GM23338 (cell line): ENCODE data around the gene FBXL5. TPM values are rescaled to one million over a fixed set of nuclear protein-coding genes. Genes with fewer than 3 reads are reported as not detected.
A peak's percentile ranks its signal among the peaks of the same experiment; 100 is the strongest.

ENCODE experiments used
- ATAC-seq: fragments of 200-7000 bp; cut with Tn5 transposase; 3 replicates; pipeline ENCODE4 v1.9.1; 2020
- DNase-seq: peaks from one replicate; pipeline ENCODE4 v3.0.0-alpha.2; 2015; ENCODE audit warnings: low spot score
- H2AFZ ChIP-seq: fragments of 200-600 bp; sonication (generic); 2 replicates; pipeline ENCODE4 v1.8.0; 2016; ENCODE audit warnings: antibody characterized with exemption, mild to moderate bottlenecking, moderate library complexity
- H3F3A ChIP-seq: fragments of 200-600 bp; sonication (generic); replicated peaks from 2 replicates; pipeline ENCODE4 v1.8.0; 2017; ENCODE audit warnings: antibody characterized with exemption, mixed run types, low read depth
- H3K27ac ChIP-seq: fragments of 200-600 bp; sonication (generic); 2 replicates; pipeline ENCODE4 v1.6.1; 2016; ENCODE audit warnings: low read depth
- H3K27me3 ChIP-seq: fragments of 200-600 bp; sonication (generic); 2 replicates; pipeline ENCODE4 v1.8.0; 2016; ENCODE audit warnings: mild to moderate bottlenecking, mixed run types, moderate library complexity; ENCODE audit not compliant: insufficient read depth
- H3K36me3 ChIP-seq: fragments of 200-600 bp; sonication (generic); 2 replicates; pipeline ENCODE4 v1.8.0; 2016; ENCODE audit warnings: mild to moderate bottlenecking; ENCODE audit not compliant: insufficient read depth
- H3K4me1 ChIP-seq: fragments of 200-600 bp; sonication (generic); 2 replicates; pipeline ENCODE4 v1.8.0; 2016; ENCODE audit warnings: mild to moderate bottlenecking, moderate library complexity; ENCODE audit not compliant: insufficient read depth
- H3K4me2 ChIP-seq: fragments of 200-600 bp; sonication (generic); 2 replicates; pipeline ENCODE4 v1.7.1; 2017; ENCODE audit warnings: mixed run types
- H3K4me3 ChIP-seq: fragments of 200-600 bp; sonication (generic); 2 replicates; pipeline ENCODE4 v1.6.1; 2016; ENCODE audit warnings: mixed run types
- H3K79me2 ChIP-seq: fragments of 200-600 bp; sonication (generic); replicated peaks from 2 replicates; pipeline ENCODE4 v1.8.0; 2017; ENCODE audit warnings: mild to moderate bottlenecking; ENCODE audit not compliant: insufficient read depth
- H3K9me2 ChIP-seq: fragments of 200-600 bp; sonication (generic); 2 replicates; pipeline ENCODE4 v1.8.0; 2017; ENCODE audit not compliant: insufficient read depth
- H4K20me1 ChIP-seq: fragments of 200-600 bp; sonication (generic); replicated peaks from 2 replicates; pipeline ENCODE4 v1.8.0; 2017; ENCODE audit warnings: mild to moderate bottlenecking; ENCODE audit not compliant: insufficient read depth
- H3K27ac Mint-ChIP-seq: 2 replicates; pipeline ENCODE4 v1.8.0; 2020; ENCODE audit warnings: inconsistent platforms, mild to moderate bottlenecking, moderate library complexity, mixed read lengths
- H3K27me3 Mint-ChIP-seq: 3 replicates; pipeline ENCODE4 v1.8.0; 2022; ENCODE audit warnings: low read depth, mild to moderate bottlenecking, moderate library complexity, mixed read lengths, inconsistent platforms; ENCODE audit not compliant: insufficient read depth, poor library complexity
- H3K36me3 Mint-ChIP-seq: 3 replicates; pipeline ENCODE4 v1.8.0; 2021; ENCODE audit warnings: low read depth, mild to moderate bottlenecking, inconsistent platforms, moderate library complexity, mixed read lengths
- H3K4me1 Mint-ChIP-seq: 3 replicates; pipeline ENCODE4 v1.8.0; 2020; ENCODE audit warnings: mild to moderate bottlenecking, inconsistent platforms, mixed read lengths
- H3K4me3 Mint-ChIP-seq: 3 replicates; pipeline ENCODE4 v1.8.0; 2021; ENCODE audit warnings: moderate library complexity, mild to moderate bottlenecking, inconsistent platforms, mixed read lengths
- H3K9me3 Mint-ChIP-seq: 3 replicates; pipeline ENCODE4 v1.8.0; 2020; ENCODE audit warnings: moderate library complexity, mild to moderate bottlenecking, inconsistent platforms, mixed read lengths
- CREB1 ChIP-seq: fragments of 250-450 bp; sonication (Bioruptor Pico); IDR thresholded peaks from 2 replicates; pipeline ENCODE4 v1.5.0; 2020; ENCODE audit warnings: low read depth, mild to moderate bottlenecking, moderate library complexity
- EZH2 ChIP-seq: fragments of 200-600 bp; sonication (generic); IDR thresholded peaks from one replicate; pipeline ENCODE4 v1.8.0; 2017; ENCODE audit warnings: antibody characterized with exemption, mild to moderate bottlenecking, low read depth; ENCODE audit not compliant: unreplicated experiment
- JUNB ChIP-seq: IDR thresholded peaks from one replicate; pipeline ENCODE4 v1.6.1; 2016; ENCODE audit warnings: antibody characterized with exemption; ENCODE audit not compliant: unreplicated experiment
- NANOG ChIP-seq: IDR thresholded peaks from 2 replicates; pipeline ENCODE4 v1.6.1; 2016; ENCODE audit warnings: antibody characterized with exemption, borderline replicate concordance
- REST ChIP-seq: IDR thresholded peaks from one replicate; pipeline ENCODE4 v1.6.1; 2018; ENCODE audit warnings: antibody characterized with exemption; ENCODE audit not compliant: unreplicated experiment
- ZNF114 ChIP-seq: fragments of 250-450 bp; sonication (Bioruptor Pico); IDR thresholded peaks from 2 replicates; pipeline ENCODE4 v1.5.0; 2020; ENCODE audit warnings: mild to moderate bottlenecking, moderate library complexity
- ZNF331 ChIP-seq: fragments of 250-450 bp; sonication (Bioruptor Pico); IDR thresholded peaks from 2 replicates; pipeline ENCODE4 v1.5.0; 2020; ENCODE audit warnings: low read depth, mild to moderate bottlenecking, moderate library complexity
- ZNF462 ChIP-seq: fragments of 250-450 bp; sonication (Bioruptor Pico); IDR thresholded peaks from 2 replicates; pipeline ENCODE4 v1.5.0; 2020; ENCODE audit warnings: mild to moderate bottlenecking, moderate library complexity
- polyA plus RNA-seq: library from polyadenylated mRNA; unstranded; fragments of >200 nt; fragmentation: Nextera tagmentation; extraction: Ambion mirVana; gene quantifications from 2 replicates; pipeline ENCODE4 v1.2.1, GENCODE V29; 2016
- total RNA-seq: library from RNA; depleted of rRNA; stranded (reverse); fragments of >200 nt; shearing (Covaris generic); gene quantifications from 2 replicates; pipeline ENCODE4 v1.2.3, GENCODE V29; 2014
- TF ChIP-seq, protein P1 (sequence below), 2 experiments: fragments of 200-600 bp in 1 of 2; sonication (generic) in 1 of 2; conservative IDR thresholded peaks; 2 replicates each; pipeline versions ENCODE4 v1.5.1 to v1.6.1; 2016 to 2017; ENCODE audit warnings: antibody characterized with exemption in 2 of 2, low read depth in 2 of 2, mild to moderate bottlenecking in 2 of 2, moderate library complexity in 1 of 2

FBXL5 gene
- total and polyA plus RNA-seq, 2 experiments from 2014 or later, result 55.7 to 81.9 TPM

DNA sequence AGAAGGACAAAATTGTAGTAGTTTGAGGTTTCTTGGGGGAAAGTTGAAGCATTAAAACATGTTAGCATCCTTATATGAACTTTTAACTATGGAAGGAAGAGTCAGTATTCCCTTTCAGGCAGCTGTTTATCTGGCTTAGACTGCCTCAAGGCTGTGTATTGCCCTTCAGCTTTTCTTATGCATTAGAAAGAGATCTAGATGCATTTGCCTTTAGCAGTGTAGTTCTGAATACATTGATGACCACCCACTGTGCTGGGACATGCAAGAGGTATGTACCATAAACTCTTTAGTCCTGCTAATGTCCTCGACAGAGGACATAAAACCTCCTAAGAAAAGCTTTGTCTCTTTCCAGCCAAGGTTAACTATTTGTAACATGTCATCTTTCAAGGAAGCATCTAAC is 29.3 kb upstream of the FBXL5 start:
- Mint-ChIP-seq H3K27me3 (peaks cover 11% of the 10 kb centered on the region), H3K4me3 (peak overlapping the region; percentile 56), H3K4me1 (peaks cover 35% of the 10 kb centered on the region), H3K9me3 (no peaks in the 10 kb centered on the region; the same call in 2 of the 3 replicates), H3K36me3 (peaks cover 36% of the 10 kb centered on the region), H3K27ac (peak overlapping the region; percentile 93)
- Histone ChIP-seq H3K27ac (peak overlapping the region; percentile 93), H3K36me3 (no peaks in the 10 kb centered on the region; the same call in 1 of the 2 replicates), H3F3A (no peaks in the 10 kb centered on the region), H3K9me2 (no peaks in the 10 kb centered on the region), H2AFZ (no peak overlapping the region), H3K27me3 (no peaks in the 10 kb centered on the region), H3K4me1 (peaks cover 30% of the 10 kb centered on the region), H3K4me2 (peak overlapping the region; percentile 54), H4K20me1 (no peaks in the 10 kb centered on the region), H3K79me2 (peaks cover 35% of the 10 kb centered on the region), H3K4me3 (peak overlapping the region; percentile 34)
- TF ChIP-seq ZNF114 (CRISPR knock-in tag), result no peak
- no peak for TF ChIP-seq EZH2
- TF ChIP-seq REST, result no peak
- no peak for TF ChIP-seq ZNF462
- TF ChIP-seq CREB1 (CRISPR knock-in tag), result 0 out of 2 replicates have a peak, but pooled peaks have one; percentile 23
- no peak for TF ChIP-seq JUNB
- TF ChIP-seq, protein P1, sequence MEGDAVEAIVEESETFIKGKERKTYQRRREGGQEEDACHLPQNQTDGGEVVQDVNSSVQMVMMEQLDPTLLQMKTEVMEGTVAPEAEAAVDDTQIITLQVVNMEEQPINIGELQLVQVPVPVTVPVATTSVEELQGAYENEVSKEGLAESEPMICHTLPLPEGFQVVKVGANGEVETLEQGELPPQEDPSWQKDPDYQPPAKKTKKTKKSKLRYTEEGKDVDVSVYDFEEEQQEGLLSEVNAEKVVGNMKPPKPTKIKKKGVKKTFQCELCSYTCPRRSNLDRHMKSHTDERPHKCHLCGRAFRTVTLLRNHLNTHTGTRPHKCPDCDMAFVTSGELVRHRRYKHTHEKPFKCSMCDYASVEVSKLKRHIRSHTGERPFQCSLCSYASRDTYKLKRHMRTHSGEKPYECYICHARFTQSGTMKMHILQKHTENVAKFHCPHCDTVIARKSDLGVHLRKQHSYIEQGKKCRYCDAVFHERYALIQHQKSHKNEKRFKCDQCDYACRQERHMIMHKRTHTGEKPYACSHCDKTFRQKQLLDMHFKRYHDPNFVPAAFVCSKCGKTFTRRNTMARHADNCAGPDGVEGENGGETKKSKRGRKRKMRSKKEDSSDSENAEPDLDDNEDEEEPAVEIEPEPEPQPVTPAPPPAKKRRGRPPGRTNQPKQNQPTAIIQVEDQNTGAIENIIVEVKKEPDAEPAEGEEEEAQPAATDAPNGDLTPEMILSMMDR (conservative IDR thresholded peaks at IDR 0.05; ENCODE audit: low read depth in 2 of 2), result no peak
- TF ChIP-seq NANOG, result peak; percentile 49; the same call in 1 of the 2 replicates
- TF ChIP-seq ZNF331 (CRISPR knock-in tag), result no peak
- DNase-seq (peak; percentile 86), ATAC-seq (peak; percentile 16)
